Measurements from ENCODE around the gene E2F7.

- TF ChIP-seq CTCF (IDR thresholded peaks at IDR 0.05; ENCODE audit: low read length) (no peak), EZH2 (IDR thresholded peaks at IDR 0.05; ENCODE audit: borderline replicate concordance, low read length) (no peak)
Observed at GRCh38 chr12:76980196-76980595, 85.2 kb downstream of the E2F7 start.

Measured in OCI-LY1 (cell line).